ENCODE data around the gene ZNF611.
A peak's percentile ranks its signal among the peaks of the same experiment; 100 is the strongest.
"Not testable (repeated sequence)": the region's sequence is repeated elsewhere in the genome, so short reads cannot be mapped to it uniquely, and the experiment has no call there.

The ZNF611 gene

DNA sequence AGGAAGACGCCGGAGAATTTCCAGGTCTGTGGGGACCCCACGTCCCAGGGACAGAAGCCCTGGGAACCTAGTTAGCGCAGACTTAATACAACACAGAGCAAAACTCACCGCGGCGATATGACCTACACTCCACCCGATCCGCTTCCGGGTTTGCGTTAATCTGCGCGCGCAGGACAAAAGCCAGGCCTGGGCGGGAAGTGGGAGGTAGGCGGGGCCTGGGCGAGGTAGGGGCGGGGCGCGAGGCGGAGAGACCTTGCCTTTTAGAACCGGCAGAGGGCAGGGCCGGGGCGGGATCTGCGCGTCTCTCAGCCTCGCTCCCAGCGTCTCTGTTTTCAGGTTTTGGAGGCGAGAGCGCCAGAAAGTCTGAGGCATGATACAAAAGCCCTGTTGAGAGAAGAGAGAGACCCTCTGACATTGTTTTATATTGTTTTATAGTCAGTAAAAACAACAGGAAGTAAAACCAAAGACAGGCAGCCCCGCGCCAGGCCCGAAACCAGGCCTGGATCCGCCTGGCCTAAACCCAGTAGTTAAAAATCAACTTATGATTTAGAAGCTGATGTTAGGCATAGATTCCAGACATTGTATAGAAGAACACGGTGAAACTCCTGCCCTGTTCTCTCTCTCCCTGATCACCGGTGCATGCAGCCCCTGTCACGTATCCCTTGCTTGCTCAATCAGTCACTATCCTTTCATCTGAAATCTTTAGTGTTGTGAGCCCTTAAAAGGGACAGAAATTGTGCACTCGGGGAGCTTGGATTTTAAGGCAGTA lies at the start of gene ZNF611:
Gene ZNF611 (minus strand): TSS at position 152 of the 769 bp plus-strand sequence. CDS start 19,150 bp downstream, outside the sequence.
- TF ChIP-seq, protein P1, sequence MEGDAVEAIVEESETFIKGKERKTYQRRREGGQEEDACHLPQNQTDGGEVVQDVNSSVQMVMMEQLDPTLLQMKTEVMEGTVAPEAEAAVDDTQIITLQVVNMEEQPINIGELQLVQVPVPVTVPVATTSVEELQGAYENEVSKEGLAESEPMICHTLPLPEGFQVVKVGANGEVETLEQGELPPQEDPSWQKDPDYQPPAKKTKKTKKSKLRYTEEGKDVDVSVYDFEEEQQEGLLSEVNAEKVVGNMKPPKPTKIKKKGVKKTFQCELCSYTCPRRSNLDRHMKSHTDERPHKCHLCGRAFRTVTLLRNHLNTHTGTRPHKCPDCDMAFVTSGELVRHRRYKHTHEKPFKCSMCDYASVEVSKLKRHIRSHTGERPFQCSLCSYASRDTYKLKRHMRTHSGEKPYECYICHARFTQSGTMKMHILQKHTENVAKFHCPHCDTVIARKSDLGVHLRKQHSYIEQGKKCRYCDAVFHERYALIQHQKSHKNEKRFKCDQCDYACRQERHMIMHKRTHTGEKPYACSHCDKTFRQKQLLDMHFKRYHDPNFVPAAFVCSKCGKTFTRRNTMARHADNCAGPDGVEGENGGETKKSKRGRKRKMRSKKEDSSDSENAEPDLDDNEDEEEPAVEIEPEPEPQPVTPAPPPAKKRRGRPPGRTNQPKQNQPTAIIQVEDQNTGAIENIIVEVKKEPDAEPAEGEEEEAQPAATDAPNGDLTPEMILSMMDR (IDR thresholded peaks at IDR 0.05; ENCODE audit: low read depth, low read length) = peak; percentile 58
- H3K4me3 ChIP-seq (replicated peaks in 1 of 2; ENCODE audit: low read depth in 2 of 2, low read length in 2 of 2) = peak within 1 kb of the TSS; percentile 81 to 84
- DNase-seq (ENCODE audit: low read depth in 2 of 2) = peak; percentile 96

DNA sequence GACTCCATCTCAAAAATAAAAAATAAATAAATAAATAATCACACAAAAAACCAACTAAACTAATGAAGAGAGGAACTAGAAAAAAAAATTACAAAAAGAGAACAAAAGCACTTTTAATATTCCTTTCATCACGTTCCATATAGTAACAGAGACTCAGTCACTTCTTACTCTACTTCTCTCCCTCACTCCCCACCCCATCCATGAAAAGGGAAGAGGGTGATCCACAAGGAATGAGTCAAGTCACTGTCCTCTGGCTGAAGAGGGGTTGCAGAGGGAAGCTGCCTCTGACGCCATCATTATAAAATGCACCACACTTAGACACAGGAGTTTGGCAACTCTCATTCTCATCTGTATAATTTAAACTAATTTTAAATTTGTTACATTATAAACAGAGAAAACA lies 48.0 kb upstream of the ZNF611 start:
- not testable (repeated sequence) for H3K4me3 ChIP-seq (replicated peaks in 1 of 2; ENCODE audit: low read depth in 2 of 2, low read length in 2 of 2); DNase-seq (ENCODE audit: low read depth in 2 of 2)

DNA sequence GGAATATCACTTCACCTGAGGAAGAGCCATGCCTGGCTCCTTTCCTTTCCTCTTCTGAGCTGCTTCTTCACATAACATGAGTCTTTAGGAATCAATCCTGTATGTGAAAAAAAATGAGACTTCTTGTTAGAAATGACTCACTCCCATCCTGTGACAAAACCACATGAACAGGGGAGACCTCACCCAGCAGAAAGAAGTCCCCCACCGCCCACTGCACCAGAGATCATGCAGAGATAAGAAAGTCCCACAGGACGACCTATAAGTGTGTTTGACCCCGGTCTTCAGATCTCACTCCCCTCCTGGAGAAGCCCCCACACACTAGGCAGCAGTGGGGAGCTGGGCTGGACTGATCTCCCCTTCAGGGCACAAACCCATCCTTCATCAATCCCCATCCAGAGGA lies 44.0 kb upstream of the ZNF611 start:
- TF ChIP-seq, protein P1 (IDR thresholded peaks at IDR 0.05; ENCODE audit: low read depth, low read length) = no peak
- no peak for DNase-seq (ENCODE audit: low read depth in 2 of 2)
- no peak overlapping the region for H3K4me3 ChIP-seq (replicated peaks in 1 of 2; ENCODE audit: low read depth in 2 of 2, low read length in 2 of 2)

DNA sequence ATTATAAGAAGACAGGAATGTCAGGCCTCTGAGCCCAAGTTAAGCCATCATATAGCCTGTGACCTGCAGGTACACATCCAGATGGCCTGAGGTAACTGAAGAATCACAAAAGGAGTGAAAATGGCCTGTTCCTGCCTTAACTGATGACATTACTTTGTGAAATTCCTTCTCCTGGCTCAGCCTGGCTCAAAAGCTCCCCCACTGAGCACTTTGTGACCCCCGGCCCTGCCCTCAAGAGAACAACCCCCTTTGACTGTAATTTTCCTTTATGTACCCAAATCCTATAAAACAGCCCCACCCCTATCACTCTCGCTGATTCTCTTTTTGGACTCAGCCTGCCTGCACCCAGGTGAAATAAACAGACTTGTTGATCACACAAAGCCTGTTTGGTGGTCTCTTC lies 21.6 kb upstream of the ZNF611 start:
- not testable (repeated sequence) for DNase-seq (ENCODE audit: low read depth in 2 of 2); H3K4me3 ChIP-seq (replicated peaks in 1 of 2; ENCODE audit: low read depth in 2 of 2, low read length in 2 of 2)

DNA sequence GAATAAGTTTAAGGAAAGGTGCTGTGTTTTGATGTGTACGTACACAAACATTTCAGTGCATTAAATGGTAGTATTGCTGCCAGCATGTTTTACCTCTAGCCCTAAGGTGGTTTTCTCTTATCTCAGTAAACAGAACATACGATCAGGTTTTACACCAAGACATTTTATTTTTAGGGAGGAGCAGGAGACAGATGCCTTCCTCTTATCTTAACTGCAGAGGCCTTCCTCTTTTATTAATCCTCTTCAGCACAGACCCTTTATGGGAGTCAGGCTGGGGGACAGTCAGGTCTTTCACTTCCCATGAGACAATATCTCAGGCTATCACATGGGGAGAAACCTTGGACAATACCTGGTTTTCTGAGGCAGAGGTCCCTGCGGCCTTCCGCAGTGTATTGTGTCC lies 14.9 kb upstream of the ZNF611 start:
- no peak overlapping the region for H3K4me3 ChIP-seq (replicated peaks in 1 of 2; ENCODE audit: low read depth in 2 of 2, low read length in 2 of 2)
- TF ChIP-seq, protein P1 (IDR thresholded peaks at IDR 0.05; ENCODE audit: low read depth, low read length) = no peak
- no peak for DNase-seq (ENCODE audit: low read depth in 2 of 2)

DNA sequence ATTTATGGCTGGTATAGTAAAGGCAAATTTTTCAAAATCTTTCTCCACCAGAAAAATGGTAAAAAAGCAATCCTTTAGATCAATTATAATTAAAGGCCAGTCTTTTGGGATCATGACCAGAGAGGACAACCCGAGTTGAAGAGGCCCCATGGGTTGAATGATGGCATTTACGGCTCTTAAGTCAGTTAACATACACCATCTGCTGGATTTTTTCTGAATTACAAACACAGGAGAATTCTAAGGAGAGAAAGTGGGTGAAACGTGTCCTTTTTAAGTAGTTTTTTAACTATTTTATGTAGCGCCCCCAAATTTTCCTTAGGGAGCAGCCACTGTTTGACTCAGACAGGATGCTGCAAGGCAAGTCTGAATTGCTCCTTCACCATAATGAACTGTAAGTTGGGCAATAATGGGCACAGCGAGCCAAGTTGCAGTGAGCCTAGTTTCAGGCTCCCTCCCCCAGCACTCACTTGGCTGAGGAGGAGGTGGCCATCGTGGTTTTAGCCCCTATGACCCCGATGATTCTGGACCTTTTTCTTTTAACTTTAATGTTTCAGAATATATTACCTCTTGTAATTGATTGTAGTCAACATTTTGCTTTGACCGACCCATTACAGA lies 13.6 kb upstream of the ZNF611 start:
- TF ChIP-seq, protein P1 (IDR thresholded peaks at IDR 0.05; ENCODE audit: low read depth, low read length) = peak; percentile 32
- no peak overlapping the region for H3K4me3 ChIP-seq (replicated peaks in 1 of 2; ENCODE audit: low read depth in 2 of 2, low read length in 2 of 2)
- peak; percentile 38 to 71 for DNase-seq (ENCODE audit: low read depth in 2 of 2)

DNA sequence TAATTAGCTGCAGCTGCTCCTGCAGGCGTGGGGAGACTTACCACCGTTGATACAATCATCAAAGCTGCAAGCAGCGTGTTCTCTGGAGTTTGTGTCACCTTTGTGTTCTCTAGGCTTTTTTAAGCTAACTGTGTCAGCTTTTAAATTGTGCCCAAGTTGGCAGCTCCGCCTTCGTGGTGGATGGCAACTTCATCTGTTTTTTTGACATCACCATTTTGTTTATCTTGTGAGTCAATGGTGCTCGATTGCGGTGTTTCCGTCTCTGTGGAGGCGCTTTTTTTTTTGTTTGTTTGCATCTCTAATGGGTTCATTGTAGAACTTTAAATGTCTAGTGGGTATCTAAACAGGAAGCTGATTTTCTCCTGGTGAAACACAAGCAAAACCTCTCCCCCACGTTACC lies 11.1 kb upstream of the ZNF611 start:
- DNase-seq (ENCODE audit: low read depth in 2 of 2) = peak in 1 of 2 donors; percentile 22
- not testable (repeated sequence) for H3K4me3 ChIP-seq (replicated peaks in 1 of 2; ENCODE audit: low read depth in 2 of 2, low read length in 2 of 2)

DNA sequence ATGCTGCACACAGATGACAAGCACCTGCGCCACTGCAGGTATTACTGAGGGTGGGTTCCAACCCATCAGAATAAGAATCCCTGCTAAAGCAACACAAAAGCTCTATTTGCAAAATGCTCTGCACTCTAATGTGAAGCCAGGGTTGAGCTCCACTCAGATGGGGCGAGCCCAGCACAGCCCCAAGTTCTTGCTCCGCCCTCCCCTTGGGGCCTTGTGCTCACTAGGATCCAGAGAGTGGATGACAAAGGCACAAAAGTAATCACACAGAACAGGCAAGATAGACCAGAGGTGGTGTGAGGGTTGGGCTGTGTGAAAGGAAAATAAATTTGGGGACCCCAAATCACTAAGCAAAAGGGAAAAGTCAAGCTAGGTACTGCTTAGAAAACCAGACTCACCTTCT lies 8.2 kb upstream of the ZNF611 start:
- no peak for DNase-seq (ENCODE audit: low read depth in 2 of 2)
- H3K4me3 ChIP-seq (replicated peaks in 1 of 2; ENCODE audit: low read depth in 2 of 2, low read length in 2 of 2) = no peak overlapping the region
- TF ChIP-seq, protein P1 (IDR thresholded peaks at IDR 0.05; ENCODE audit: low read depth, low read length) = no peak

All from cardiac fibroblast (primary cell).